Measurements from ENCODE around the gene ANP32E.

GRCh38 chr1:150256554-150257341 lies 20.8 kb upstream of the ANP32E start:
- TF ChIP-seq CTCF (IDR thresholded peaks at IDR 0.05; ENCODE audit: insufficient read depth, low read length) (no peak), REST (IDR thresholded peaks at IDR 0.05; ENCODE audit: insufficient replicate concordance, low read depth) (no peak)
